Measurements from ENCODE around the gene UQCC2. TPM values are rescaled to one million over a fixed set of nuclear protein-coding genes. Genes with fewer than 3 reads are reported as not detected.
A peak's percentile ranks its signal among the peaks of the same experiment; 100 is the strongest.

UQCC2 gene
- total and polyA plus RNA-seq, 7 donors = 118 to 184 (median 141) TPM

- WGBS, 3 donors = 81 to 95% (median 93%) methylated on average over 12 of the region's 12 CpGs
- ATAC-seq (no peak), DNase-seq (no peak)
- intact Hi-C loops (cut with DNase I) = no loop called here
- Histone ChIP-seq H3K27ac (no peak overlapping the region), H3K27me3 (ENCODE audit: insufficient read depth in 3 of 3, low read length in 2 of 3) (no peaks in the 10 kb centered on the region), H3K4me3 (no peak overlapping the region), H3K9me3 (no peaks in the 10 kb centered on the region), H3K4me1 (peaks cover 24% of the 10 kb centered on the region), H3K36me3 (ENCODE audit: insufficient read depth in 1 of 2, low read depth in 1 of 2) (peaks cover 0 to 40% of the 10 kb centered on the region in 2 donors)
- no peak for TF ChIP-seq CTCF (IDR thresholded peaks at IDR 0.05)
These were observed 22.4 kb downstream of the UQCC2 start for GRCh38 chr6:33689148-33689494.

GRCh38 chr6:33688451-33689147 is 22.9 kb downstream of the UQCC2 start:
- no peaks in the 10 kb centered on the region for H3K9me3 ChIP-seq
- no peak overlapping the region for H3K4me3 ChIP-seq
- H3K27me3 ChIP-seq (ENCODE audit: insufficient read depth in 3 of 3, low read length in 2 of 3) = no peaks in the 10 kb centered on the region
- peaks cover 0 to 40% of the 10 kb centered on the region in 2 donors for H3K36me3 ChIP-seq (ENCODE audit: insufficient read depth in 1 of 2, low read depth in 1 of 2)
- WGBS, 3 donors = 90 to 92% (median 91%) methylated on average over 25 of the region's 25 CpGs
- TF ChIP-seq CTCF (IDR thresholded peaks at IDR 0.05) = no peak
- H3K4me1 ChIP-seq = peaks cover 19% of the 10 kb centered on the region
- DNase-seq (peak in 1 of 2 donors; percentile 41), ATAC-seq (no peak)
- H3K27ac ChIP-seq = no peak overlapping the region
- intact Hi-C loops (cut with DNase I) = no loop called here

GRCh38 chr6:33688006-33688405 is 23.5 kb downstream of the UQCC2 start:
- Histone ChIP-seq H3K4me3 (no peak overlapping the region), H3K27me3 (ENCODE audit: insufficient read depth in 3 of 3, low read length in 2 of 3) (no peaks in the 10 kb centered on the region), H3K9me3 (no peaks in the 10 kb centered on the region), H3K4me1 (peaks cover 15% of the 10 kb centered on the region), H3K36me3 (ENCODE audit: insufficient read depth in 1 of 2, low read depth in 1 of 2) (peaks cover 0 to 40% of the 10 kb centered on the region in 2 donors), H3K27ac (no peak overlapping the region)
- 85 to 89% (median 89%) methylated on average over 19 to 20 of the region's 20 CpGs for WGBS, 3 donors
- no peak for DNase-seq
- ATAC-seq = no peak
- no peak for TF ChIP-seq CTCF (IDR thresholded peaks at IDR 0.05)
- intact Hi-C loops (cut with DNase I) = no loop called here

- Histone ChIP-seq H3K4me3 (no peak overlapping the region), H3K27me3 (ENCODE audit: insufficient read depth in 3 of 3, low read length in 2 of 3) (no peaks in the 10 kb centered on the region), H3K4me1 (peaks cover 8% of the 10 kb centered on the region), H3K27ac (no peak overlapping the region), H3K9me3 (no peaks in the 10 kb centered on the region), H3K36me3 (ENCODE audit: insufficient read depth in 1 of 2, low read depth in 1 of 2) (peaks cover 0 to 40% of the 10 kb centered on the region in 2 donors)
- no peak for TF ChIP-seq CTCF (IDR thresholded peaks at IDR 0.05)
- WGBS, 3 donors = 88 to 95% (median 90%) methylated on average over 25 to 27 of the region's 27 CpGs
- DNase-seq = no peak
- no peak for ATAC-seq
- intact Hi-C loops (cut with DNase I) = no loop called here
These were observed 24.2 kb downstream of the UQCC2 start for GRCh38 chr6:33686981-33687975.

Data from psoas muscle (tissue), 8 donors.